ENCODE data around the gene REPIN1.

REPIN1 gene

DNA sequence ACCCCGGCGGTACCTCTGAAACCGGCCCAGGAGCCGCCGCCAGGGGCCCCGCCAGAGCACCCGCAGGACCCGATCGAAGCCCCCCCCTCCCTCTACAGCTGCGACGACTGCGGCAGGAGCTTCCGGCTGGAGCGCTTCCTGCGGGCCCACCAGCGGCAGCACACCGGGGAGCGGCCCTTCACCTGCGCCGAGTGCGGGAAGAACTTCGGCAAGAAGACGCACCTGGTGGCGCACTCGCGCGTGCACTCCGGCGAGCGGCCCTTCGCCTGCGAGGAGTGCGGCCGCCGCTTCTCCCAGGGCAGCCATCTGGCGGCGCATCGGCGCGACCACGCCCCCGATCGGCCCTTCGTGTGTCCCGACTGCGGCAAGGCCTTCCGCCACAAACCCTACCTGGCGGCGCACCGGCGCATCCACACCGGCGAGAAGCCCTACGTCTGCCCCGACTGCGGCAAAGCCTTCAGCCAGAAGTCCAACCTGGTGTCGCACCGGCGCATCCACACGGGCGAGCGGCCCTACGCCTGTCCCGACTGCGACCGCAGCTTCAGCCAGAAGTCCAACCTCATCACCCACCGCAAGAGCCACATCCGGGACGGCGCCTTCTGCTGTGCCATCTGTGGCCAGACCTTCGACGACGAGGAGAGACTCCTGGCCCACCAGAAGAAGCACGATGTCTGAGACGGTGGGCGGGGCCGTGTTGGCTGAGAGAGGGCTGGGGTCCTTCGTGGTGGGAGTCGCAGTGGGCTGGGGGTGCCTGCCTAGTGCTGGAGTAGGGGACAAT, 3.8 kb downstream of the REPIN1 start:
- Histone ChIP-seq H3K9ac (ENCODE audit: low read length) (no peak overlapping the region), H3F3A (ENCODE audit: insufficient read depth) (peaks cover 16% of the 10 kb centered on the region), H3K9me3 (ENCODE audit: insufficient read depth, low read length) (no peaks in the 10 kb centered on the region), H3K36me3 (ENCODE audit: low read length) (no peaks in the 10 kb centered on the region), H4K20me1 (ENCODE audit: low read depth, low read length) (no peaks in the 10 kb centered on the region), H3K9me2 (replicated peaks; ENCODE audit: insufficient read depth, low read length) (no peaks in the 10 kb centered on the region), H3K27me3 (ENCODE audit: low read length) (no peaks in the 10 kb centered on the region), H2AFZ (ENCODE audit: low read depth, low read length, severe bottlenecking) (no peak overlapping the region), H3K27ac (ENCODE audit: low read depth, low read length) (no peak overlapping the region), H3K4me2 (ENCODE audit: low read depth, low read length, poor library complexity, severe bottlenecking) (no peak overlapping the region), H3K79me2 (ENCODE audit: insufficient read depth, low read length) (no peaks in the 10 kb centered on the region), H3K4me3 (ENCODE audit: insufficient read depth, low read length, poor library complexity, severe bottlenecking) (no peak overlapping the region)
- TF ChIP-seq EZH2phosphoT487 (conservative IDR thresholded peaks at IDR 0.05; ENCODE audit: low read length) = no peak
- TF ChIP-seq, protein P1, sequence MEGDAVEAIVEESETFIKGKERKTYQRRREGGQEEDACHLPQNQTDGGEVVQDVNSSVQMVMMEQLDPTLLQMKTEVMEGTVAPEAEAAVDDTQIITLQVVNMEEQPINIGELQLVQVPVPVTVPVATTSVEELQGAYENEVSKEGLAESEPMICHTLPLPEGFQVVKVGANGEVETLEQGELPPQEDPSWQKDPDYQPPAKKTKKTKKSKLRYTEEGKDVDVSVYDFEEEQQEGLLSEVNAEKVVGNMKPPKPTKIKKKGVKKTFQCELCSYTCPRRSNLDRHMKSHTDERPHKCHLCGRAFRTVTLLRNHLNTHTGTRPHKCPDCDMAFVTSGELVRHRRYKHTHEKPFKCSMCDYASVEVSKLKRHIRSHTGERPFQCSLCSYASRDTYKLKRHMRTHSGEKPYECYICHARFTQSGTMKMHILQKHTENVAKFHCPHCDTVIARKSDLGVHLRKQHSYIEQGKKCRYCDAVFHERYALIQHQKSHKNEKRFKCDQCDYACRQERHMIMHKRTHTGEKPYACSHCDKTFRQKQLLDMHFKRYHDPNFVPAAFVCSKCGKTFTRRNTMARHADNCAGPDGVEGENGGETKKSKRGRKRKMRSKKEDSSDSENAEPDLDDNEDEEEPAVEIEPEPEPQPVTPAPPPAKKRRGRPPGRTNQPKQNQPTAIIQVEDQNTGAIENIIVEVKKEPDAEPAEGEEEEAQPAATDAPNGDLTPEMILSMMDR (IDR thresholded peaks at IDR 0.05; ENCODE audit: insufficient read depth, low read length, poor library complexity, severe bottlenecking) = no peak

DNA sequence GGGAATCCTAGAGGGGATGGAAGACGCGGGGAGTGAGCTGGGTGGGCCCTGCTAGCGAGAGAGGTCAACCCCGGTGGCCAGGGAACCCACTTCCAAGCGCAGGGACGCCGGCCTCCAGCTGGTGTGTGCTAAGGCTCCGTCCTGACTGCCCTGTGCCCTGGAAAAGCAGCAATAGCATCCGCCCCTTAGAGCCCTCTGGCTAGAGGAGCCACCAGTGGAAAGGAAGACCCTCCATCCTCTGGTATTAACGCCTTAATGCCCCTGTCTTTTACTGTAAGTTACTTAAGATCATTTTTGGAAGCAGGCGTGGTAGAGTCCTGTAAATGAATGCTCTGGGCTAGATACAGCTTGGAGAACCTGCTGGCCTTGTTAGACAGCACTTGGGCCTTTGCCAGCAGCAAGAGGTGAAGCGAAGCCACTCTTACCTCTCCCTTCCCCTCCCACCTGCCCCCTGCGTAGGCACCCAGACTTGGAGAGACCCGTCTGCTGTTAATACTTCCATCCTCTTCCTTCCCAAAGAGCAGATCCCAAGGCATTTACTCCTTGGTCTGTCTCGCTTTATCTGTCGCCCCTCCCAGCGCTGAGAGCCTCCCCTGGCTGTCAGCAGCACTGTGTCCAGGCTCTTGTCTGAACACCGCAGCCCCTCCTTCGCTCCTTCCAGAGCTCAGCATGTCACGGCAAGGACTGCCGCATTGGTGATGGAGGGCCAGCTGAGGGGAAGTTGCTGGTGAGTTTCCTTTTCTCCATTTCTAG, 4.6 kb downstream of the REPIN1 start:
- Histone ChIP-seq H3K27ac (ENCODE audit: low read depth, low read length) (no peak overlapping the region), H3K9me3 (ENCODE audit: insufficient read depth, low read length) (no peaks in the 10 kb centered on the region), H3K9ac (ENCODE audit: low read length) (no peak overlapping the region), H3K79me2 (ENCODE audit: insufficient read depth, low read length) (no peaks in the 10 kb centered on the region), H3K4me2 (ENCODE audit: low read depth, low read length, poor library complexity, severe bottlenecking) (no peak overlapping the region), H3F3A (ENCODE audit: insufficient read depth) (peaks cover 17% of the 10 kb centered on the region), H2AFZ (ENCODE audit: low read depth, low read length, severe bottlenecking) (no peak overlapping the region), H3K27me3 (ENCODE audit: low read length) (no peaks in the 10 kb centered on the region), H4K20me1 (ENCODE audit: low read depth, low read length) (no peaks in the 10 kb centered on the region), H3K36me3 (ENCODE audit: low read length) (no peaks in the 10 kb centered on the region), H3K4me3 (ENCODE audit: insufficient read depth, low read length, poor library complexity, severe bottlenecking) (no peak overlapping the region), H3K9me2 (replicated peaks; ENCODE audit: insufficient read depth, low read length) (no peaks in the 10 kb centered on the region)
- TF ChIP-seq, protein P1 (IDR thresholded peaks at IDR 0.05; ENCODE audit: insufficient read depth, low read length, poor library complexity, severe bottlenecking) = no peak
- TF ChIP-seq EZH2phosphoT487 (conservative IDR thresholded peaks at IDR 0.05; ENCODE audit: low read length) = no peak

DNA sequence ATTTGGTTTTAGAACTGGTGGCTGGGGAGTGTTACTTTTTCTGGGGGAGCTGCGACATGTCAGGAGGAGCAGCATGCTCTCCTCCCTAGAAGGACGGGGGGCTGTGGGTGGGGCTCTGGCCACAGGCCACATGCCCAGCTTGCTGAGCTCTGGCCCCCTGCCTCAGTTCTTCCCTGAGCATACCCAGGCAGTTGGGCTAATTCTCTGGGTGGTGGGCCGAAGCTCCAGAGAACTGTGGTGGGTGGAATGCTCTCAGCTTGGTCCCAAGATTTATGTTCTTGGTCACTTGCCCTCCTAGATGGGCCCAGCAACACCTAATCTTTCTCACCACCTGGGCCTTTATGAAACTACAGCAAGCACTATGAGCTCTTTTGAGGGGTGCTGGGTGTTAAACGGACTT, 5.4 kb downstream of the REPIN1 start:
- H3K9ac ChIP-seq (ENCODE audit: low read length) = no peak overlapping the region
- no peaks in the 10 kb centered on the region for H3K27me3 ChIP-seq (ENCODE audit: low read length)
- H3K9me3 ChIP-seq (ENCODE audit: insufficient read depth, low read length) = no peaks in the 10 kb centered on the region
- H3K27ac ChIP-seq (ENCODE audit: low read depth, low read length) = no peak overlapping the region
- H4K20me1 ChIP-seq (ENCODE audit: low read depth, low read length) = no peaks in the 10 kb centered on the region
- H3K79me2 ChIP-seq (ENCODE audit: insufficient read depth, low read length) = no peaks in the 10 kb centered on the region
- H3K4me3 ChIP-seq (ENCODE audit: insufficient read depth, low read length, poor library complexity, severe bottlenecking) = no peak overlapping the region
- no peaks in the 10 kb centered on the region for H3K9me2 ChIP-seq (replicated peaks; ENCODE audit: insufficient read depth, low read length)
- no peak overlapping the region for H3K4me2 ChIP-seq (ENCODE audit: low read depth, low read length, poor library complexity, severe bottlenecking)
- H2AFZ ChIP-seq (ENCODE audit: low read depth, low read length, severe bottlenecking) = no peak overlapping the region
- no peak for TF ChIP-seq EZH2phosphoT487 (conservative IDR thresholded peaks at IDR 0.05; ENCODE audit: low read length)
- TF ChIP-seq, protein P1 (IDR thresholded peaks at IDR 0.05; ENCODE audit: insufficient read depth, low read length, poor library complexity, severe bottlenecking) = no peak
- peaks cover 21% of the 10 kb centered on the region for H3F3A ChIP-seq (ENCODE audit: insufficient read depth)
- H3K36me3 ChIP-seq (ENCODE audit: low read length) = no peaks in the 10 kb centered on the region

All from SU-DHL-6 (cell line).